ENCODE measurements around the gene TMEM267.
"Not testable (repeated sequence)": the region's sequence is repeated elsewhere in the genome, so short reads cannot be mapped to it uniquely, and the experiment has no call there.

TMEM267 gene

GRCh38 chr5:43456556-43456955 is 27.1 kb downstream of the TMEM267 start:
- DNase-seq (ENCODE audit: low read depth) = no peak

DNA sequence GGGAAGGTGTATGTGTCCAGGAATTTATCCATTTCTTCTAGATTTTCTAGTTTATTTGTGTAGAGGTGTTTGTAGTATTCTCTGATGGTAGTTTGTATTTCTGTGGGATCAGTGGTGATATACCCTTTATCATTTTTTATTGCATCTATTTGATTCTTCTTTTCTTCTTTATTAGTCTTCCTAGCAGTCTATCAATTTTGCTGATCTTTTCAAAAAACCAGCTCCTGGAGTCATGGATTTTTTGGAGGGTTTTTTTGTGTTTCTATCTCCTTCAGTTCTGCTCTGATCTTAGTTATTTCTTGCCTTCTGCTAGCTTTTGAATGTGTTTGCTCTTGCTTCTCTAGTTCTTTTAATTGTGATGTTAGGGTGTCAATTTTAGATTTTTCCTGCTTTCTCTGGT is 42.1 kb downstream of the TMEM267 start:
- not testable (repeated sequence) for DNase-seq (ENCODE audit: low read depth)

DNA sequence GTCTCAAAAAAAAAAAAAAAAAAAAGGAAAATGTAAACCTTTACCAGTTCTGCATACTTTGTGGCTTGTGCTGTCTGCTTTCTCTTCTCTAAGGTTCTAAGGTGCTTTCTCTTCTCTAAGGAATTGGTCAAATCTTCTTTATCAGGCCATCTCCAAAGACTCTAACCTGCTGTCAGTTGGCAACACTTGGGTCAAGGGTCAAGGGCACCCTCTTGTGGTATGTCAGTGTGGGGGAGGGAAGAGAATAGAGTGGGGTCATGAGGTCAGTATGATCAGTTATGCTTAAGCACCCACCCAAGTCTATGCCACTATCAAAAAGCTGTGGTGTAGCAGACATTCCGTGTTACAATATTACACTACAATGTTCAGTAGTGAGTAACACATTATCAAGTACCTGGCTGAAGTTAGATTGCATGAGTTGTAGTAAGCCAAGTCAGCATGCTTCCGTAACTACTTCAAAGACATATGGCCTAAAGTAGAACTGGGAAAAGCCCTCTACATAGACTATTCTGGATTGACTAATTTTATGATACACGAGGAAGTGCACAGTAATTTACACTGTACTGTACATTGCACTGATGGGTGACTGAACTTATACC is 46.5 kb downstream of the TMEM267 start:
- no peak for DNase-seq (ENCODE audit: low read depth)

DNA sequence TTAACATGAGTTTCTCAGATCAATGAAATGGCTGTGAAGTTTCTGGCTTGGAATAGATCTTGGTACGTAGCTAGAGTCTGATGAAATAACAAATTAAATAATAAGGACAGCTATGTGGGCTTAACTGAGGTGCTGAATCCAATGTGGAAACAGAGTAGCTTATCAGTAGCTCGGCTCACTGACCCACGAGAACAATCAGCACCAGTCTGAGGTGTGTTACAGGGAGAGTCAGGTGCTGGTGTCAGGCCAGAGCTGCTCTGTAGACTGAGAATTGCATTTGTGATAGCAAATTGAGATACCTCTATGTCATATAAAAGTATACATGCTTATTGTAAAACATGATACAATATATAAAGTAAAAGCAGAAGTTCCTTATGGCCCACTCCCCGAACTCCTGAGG is 50.3 kb downstream of the TMEM267 start:
- DNase-seq (ENCODE audit: low read depth) = no peak

GRCh38 chr5:43432486-43433375 is 50.9 kb downstream of the TMEM267 start:
- no peak for DNase-seq (ENCODE audit: low read depth)

- DNase-seq (ENCODE audit: low read depth) = no peak
These were observed 54.0 kb downstream of the TMEM267 start for GRCh38 chr5:43429706-43430105.

DNA sequence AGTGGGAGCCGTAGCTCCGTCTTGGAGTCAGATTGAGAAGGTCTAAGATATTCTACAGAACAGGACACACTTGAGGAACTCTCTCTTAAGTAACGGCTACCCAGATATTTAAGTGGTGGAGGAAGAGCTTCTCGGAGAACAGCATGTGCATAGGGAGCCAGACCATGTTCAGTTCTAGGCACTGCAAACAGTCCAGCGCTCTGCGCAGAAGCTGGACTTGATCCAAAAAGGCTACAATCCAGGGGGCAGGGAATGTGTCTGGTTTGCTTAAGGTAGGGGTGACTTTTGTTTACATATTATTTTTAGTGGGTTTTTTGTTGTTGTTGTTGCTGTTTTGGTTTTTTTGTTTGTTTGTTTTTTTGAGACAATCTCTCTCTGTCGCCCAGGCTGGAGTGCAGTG is 54.6 kb downstream of the TMEM267 start:
- DNase-seq (ENCODE audit: low read depth) = no peak

DNA sequence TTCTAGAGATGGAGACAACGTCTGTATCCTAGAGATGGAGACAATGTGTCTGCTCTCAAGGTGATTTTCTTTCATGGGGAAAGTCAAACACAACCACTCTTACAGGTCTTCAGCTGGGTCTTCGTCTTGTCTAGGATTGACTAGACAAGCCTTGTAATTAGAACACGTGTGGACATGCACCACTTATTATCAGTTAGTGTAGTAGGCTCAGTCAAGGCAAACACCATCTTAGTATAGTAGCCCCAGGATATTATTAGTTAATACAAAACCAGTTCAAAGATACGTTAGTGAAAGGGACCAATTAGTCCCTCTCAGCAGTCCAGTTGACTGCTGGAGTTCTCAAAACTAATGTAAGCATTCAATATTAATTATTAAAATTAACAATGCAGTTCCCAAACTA is 56.4 kb downstream of the TMEM267 start:
- no peak for DNase-seq (ENCODE audit: low read depth)

DNA sequence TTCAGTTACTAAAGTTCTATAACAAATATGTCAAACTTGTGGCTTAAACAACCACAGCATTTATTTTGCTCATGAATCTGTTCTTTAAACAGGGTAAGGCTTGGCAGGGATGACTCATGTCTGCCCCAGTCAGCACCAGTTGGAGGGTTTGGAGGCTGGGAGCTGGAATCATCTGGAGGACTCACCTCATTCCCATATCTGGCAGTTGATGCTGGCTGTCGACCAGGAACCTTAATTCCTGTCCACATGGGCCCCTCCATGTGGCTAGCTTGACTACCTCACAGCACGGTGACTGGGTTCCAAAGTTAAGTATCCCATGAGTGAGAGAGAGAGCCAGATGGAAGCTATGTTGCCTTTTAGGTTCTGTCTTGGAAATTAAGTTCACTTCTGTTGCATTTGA is 57.7 kb downstream of the TMEM267 start:
- DNase-seq (ENCODE audit: low read depth) = no peak

DNA sequence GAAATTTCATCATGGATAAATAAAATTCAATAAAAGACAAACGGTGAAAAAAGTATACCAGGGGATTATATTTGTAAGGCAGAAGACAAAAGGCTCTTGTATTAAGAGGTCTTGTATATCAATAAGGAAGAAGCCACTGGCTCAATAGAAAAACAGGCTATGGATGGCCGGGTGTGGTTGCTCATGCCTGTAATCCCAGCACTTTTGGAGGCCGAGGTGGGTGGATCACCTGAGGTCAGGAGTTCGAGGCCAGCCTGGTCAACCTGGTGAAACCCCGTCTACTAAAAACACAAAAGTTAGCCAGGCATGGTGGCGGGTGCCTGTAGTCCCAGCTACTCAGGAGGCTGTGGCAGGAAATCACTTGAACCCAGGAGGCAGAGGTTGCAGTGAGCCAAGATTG is 60.6 kb downstream of the TMEM267 start:
- DNase-seq (ENCODE audit: low read depth) = not testable (repeated sequence)

DNA sequence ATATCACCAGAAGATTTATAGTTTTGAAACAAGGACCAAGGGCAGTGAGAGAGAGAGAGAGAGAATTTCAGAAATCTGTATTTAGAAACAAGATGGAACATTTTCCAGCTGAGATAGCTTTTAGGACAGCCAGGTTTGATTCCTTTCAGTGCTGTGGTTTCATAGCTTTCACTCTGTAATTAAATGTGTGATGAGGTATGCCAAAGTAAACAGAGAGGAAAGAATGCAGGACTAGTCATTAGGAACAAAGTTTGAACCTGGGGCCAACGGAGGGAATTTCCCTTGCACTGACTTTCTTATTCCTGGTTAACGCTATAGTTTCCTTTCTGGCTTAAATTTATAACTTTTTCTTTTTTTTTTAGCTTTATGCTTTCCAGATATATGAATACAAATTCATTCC is 61.5 kb downstream of the TMEM267 start:
- no peak for DNase-seq (ENCODE audit: low read depth)

DNA sequence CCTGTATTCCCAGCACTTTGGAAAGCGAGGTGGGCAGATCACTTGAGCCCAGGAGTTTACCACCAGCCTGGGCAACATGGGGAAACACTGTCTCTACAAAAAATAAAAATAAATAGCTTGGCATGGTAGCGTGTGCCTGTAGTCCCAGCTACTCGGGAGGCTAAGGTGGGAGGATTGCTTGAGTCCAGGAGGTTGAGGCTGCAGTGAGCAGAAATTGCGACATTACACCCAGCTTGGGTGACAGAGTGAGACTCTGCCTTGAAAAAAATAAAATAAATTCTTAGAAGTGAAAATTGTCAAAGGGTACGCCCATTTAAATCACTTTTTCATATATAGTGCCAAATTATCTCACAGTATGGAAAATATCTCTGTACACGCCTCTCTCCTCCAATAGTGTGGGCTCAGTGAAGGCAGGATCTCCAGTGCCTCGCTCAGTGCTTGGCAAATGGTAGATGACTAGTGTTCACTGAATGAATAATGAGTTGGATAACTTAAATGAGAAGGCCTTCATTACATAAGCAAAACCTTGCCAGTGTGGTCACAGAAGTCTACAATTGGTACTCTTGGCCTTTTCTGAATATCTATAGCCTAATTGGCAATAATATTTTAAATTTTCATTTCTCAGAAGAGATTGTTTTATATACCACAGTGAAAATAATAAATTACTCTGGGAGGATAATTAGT is 62.1 kb downstream of the TMEM267 start:
- no peak for DNase-seq (ENCODE audit: low read depth)

- DNase-seq (ENCODE audit: low read depth) = no peak
These were observed 63.4 kb downstream of the TMEM267 start for GRCh38 chr5:43420241-43420640.

GRCh38 chr5:43418561-43418960 is 65.1 kb downstream of the TMEM267 start:
- DNase-seq (ENCODE audit: low read depth) = no peak

- DNase-seq (ENCODE audit: low read depth) = no peak
These were observed 66.8 kb downstream of the TMEM267 start for GRCh38 chr5:43416803-43417394.

DNA sequence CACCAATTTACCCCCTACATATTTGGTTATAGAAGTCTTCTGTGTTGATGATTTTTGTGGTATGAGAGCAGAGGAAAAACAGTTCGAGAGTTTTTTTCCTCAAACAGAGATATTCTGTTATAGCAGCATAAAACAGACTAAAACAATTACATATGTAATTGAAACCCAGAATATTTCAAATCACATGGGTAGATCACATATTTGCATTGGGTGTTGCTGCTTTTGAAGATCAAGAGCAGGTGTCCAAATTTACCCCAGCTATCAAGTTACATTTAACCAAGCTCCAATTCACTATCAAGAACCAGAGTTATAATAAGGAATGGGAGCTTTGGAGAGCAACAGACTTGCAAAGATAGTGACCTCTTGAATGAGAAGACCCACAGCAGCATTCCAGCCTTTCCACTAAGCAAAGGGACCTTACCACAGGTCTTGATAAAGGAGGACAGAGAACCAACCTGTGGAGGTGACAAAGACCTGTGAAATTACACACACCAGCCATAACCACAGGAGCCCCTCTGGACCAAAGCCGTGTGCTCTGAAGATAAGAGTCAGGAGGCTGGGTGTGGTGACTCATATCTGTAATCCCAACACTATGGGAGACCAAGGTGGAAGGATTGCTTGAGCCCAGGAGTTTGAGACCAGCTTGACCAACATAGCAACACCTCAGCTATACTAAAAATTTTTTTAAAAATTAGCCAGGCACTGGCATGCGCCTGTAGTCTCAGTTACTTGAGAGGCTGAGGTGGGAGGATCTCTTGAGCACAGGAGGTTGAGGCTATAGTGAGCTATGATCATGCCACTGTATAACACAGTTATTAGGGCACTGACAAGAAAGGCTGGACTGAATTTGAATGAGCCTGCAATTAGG is 67.5 kb downstream of the TMEM267 start:
- DNase-seq (ENCODE audit: low read depth) = no peak

DNA sequence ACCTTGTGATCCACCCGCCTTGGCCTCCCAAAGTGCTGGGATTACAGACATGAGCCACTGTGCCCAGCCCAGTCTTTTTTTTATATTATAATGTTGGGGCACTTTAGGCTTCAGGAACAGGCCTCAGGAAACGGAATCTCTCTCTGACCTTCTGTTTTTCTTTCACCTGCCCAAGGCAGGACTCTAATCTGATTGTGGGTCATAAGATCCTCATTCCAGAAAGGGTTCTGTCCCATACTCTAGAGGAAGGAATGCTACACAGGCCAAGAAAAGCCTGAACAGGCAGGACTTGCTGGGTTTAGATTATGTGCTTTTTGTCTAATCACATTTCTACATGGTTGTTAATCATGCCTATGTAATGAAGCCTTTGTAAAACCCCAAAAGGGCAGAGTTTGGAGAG is 69.7 kb downstream of the TMEM267 start:
- DNase-seq (ENCODE audit: low read depth) = no peak

DNA sequence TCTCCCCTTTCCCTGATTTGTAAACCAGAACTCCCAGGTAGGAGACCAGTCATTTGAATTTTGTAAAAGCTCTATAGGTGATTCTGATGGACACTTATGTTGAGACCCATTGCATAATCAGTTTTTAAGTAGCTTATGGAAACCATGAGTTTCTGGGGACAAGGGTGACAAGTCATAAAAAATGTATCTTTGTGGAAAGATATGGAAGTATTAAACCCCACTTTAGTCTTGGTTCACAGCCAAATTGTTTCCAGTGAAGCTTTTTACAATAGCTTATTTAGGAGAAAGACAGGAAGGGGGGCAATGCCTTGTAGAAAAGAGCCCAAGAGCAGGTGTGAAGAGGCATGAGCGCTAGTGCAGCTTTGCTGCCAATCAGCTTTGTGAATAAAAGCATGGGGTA is 71.0 kb downstream of the TMEM267 start:
- no peak for DNase-seq (ENCODE audit: low read depth)

DNA sequence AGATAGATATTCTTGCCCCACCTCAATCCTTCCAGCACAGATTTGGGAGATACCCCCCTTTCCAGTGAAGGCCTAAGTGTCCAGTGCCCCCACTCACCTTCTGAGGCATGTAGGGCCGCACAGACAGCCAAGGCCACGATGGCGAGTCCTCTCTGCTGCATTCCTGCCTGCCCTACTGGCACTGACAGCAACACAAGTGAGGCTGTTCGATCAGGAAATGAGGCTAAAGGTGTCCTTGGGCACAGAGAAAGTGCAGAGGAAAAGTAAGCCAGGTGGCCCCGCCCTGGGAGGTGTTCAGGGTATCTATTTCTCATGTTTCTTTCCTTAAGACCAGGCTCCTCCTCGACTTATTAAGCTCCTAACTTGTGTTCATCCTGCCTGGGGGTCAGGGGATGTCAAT is 71.5 kb downstream of the TMEM267 start, which contains the start of gene CCL28:
CCL28 (minus strand) TSS at position 236 of the 400 bp plus-strand sequence; CDS start at position 161, 75 bp downstream.
- no peak for DNase-seq (ENCODE audit: low read depth)

DNA sequence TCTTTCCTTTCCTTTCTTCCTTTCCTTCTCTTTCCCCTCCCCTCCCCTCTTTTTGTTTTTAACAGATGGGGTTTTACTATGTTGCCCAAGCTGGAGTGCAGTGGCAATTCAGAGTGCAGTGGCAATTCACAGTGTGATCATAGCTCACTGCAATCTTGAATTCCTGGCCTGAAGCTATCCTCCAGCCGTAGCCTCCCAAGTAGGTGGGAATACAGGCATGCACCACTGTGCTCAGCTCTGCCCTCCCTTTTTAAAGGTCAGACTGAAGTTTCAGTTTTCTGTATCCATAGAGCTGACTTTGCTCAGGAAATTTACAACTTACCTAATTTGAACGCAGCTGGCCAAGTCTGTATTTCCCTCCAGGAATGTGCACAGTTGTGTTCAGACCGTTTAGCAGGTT is 72.2 kb downstream of the TMEM267 start:
- DNase-seq (ENCODE audit: low read depth) = no peak

DNA sequence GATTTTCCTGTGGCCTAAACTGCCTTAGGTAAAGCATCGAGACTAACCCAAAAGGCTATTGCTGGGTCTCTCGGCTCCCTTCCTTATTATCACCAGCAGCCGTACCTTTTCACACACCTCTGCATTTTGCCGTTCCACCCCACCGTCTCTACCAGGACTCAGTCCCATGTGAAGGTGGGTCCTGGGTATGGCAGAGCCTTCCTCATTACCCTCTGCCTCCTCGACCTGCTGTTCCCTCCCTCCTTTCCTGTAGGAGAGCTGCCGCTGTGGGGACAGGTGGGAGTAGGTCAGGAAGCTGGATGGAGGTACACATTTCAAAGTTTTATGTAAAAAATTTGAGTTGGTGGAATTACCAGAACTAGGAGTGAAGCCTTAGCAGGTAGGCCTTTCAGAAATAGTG is 73.3 kb downstream of the TMEM267 start:
- DNase-seq (ENCODE audit: low read depth) = no peak

Data from T-helper 22 cell (primary cell).